ENCODE measurements around the gene AADACL4. TPM values are rescaled to one million over a fixed set of nuclear protein-coding genes. Genes with fewer than 3 reads are reported as not detected.

The AADACL4 gene
- polyA plus RNA-seq, 1 donor from 2014 or later: not detected

- H4K20me1 ChIP-seq (ENCODE audit: insufficient read depth): no peaks in the 10 kb centered on the region
- H3K79me2 ChIP-seq (replicated peaks; ENCODE audit: insufficient read depth, low read length): no peaks in the 10 kb centered on the region
- H3K9ac ChIP-seq (ENCODE audit: low read length): no peak overlapping the region
- no peak overlapping the region for H3K4me3 ChIP-seq (ENCODE audit: low read length)
- H3K9me3 ChIP-seq (ENCODE audit: low read length): no peaks in the 10 kb centered on the region
- H3K36me3 ChIP-seq (ENCODE audit: insufficient read depth, low read length): no peaks in the 10 kb centered on the region
- H3K27me3 ChIP-seq (ENCODE audit: insufficient read depth, low read depth, low read length): no peaks in the 10 kb centered on the region
- no peaks in the 10 kb centered on the region for H3K9me2 ChIP-seq (ENCODE audit: insufficient read depth, low read length)
- TF ChIP-seq RAD21 (conservative IDR thresholded peaks at IDR 0.05) (no peak), SMC3 (conservative IDR thresholded peaks at IDR 0.05; ENCODE audit: poor library complexity) (no peak), EZH2 (IDR thresholded peaks at IDR 0.05; ENCODE audit: borderline replicate concordance, insufficient read depth, low read length, poor library complexity, severe bottlenecking) (no peak), POLR2AphosphoS5 (IDR thresholded peaks at IDR 0.05) (no peak), REST (IDR thresholded peaks at IDR 0.05; ENCODE audit: borderline replicate concordance) (no peak), EP300 (conservative IDR thresholded peaks at IDR 0.05; ENCODE audit: poor library complexity, severe bottlenecking) (no peak), MXI1 (conservative IDR thresholded peaks at IDR 0.05; ENCODE audit: poor library complexity, severe bottlenecking) (no peak)
- TF ChIP-seq, protein P1, sequence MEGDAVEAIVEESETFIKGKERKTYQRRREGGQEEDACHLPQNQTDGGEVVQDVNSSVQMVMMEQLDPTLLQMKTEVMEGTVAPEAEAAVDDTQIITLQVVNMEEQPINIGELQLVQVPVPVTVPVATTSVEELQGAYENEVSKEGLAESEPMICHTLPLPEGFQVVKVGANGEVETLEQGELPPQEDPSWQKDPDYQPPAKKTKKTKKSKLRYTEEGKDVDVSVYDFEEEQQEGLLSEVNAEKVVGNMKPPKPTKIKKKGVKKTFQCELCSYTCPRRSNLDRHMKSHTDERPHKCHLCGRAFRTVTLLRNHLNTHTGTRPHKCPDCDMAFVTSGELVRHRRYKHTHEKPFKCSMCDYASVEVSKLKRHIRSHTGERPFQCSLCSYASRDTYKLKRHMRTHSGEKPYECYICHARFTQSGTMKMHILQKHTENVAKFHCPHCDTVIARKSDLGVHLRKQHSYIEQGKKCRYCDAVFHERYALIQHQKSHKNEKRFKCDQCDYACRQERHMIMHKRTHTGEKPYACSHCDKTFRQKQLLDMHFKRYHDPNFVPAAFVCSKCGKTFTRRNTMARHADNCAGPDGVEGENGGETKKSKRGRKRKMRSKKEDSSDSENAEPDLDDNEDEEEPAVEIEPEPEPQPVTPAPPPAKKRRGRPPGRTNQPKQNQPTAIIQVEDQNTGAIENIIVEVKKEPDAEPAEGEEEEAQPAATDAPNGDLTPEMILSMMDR (IDR thresholded peaks at IDR 0.05; ENCODE audit: poor library complexity, severe bottlenecking): no peak
- H3K4me2 ChIP-seq (ENCODE audit: low read length): no peak overlapping the region
- H2AFZ ChIP-seq (ENCODE audit: low read depth, low read length): no peak overlapping the region
- no peak overlapping the region for H3K27ac ChIP-seq (ENCODE audit: low read length)
- no peaks in the 10 kb centered on the region for H3F3A ChIP-seq (ENCODE audit: insufficient read depth, low read length, poor library complexity, severe bottlenecking)
These were observed 64.7 kb downstream of the AADACL4 start for GRCh38 chr1:12708396-12709090.

DNA sequence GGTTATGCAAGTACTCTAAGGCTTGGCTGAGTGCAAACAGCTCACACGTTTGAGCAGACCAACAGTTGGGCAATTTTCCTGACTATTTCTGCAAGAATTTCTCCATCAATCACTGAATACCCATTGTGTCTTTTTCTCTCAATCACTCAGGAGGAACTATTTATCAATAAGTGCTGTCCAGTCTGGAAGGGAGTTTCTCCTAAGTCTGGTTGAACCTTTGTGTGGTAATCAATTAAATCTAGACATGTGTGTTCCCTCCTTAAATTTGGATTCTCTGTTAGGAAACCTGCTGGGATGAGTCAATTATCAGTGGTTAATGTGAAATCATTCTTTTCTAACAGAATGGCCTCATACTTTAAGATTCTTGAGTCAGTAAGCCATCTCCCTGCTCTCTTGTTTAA is 65.2 kb downstream of the AADACL4 start:
- H3K27ac ChIP-seq (ENCODE audit: low read length): no peak overlapping the region
- H3K79me2 ChIP-seq (replicated peaks; ENCODE audit: insufficient read depth, low read length): no peaks in the 10 kb centered on the region
- H3K9me3 ChIP-seq (ENCODE audit: low read length): no peaks in the 10 kb centered on the region
- H3K4me3 ChIP-seq (ENCODE audit: low read length): no peak overlapping the region
- TF ChIP-seq TAF1 (IDR thresholded peaks at IDR 0.05; ENCODE audit: low read depth): no peak
- no peak for TF ChIP-seq EP300 (conservative IDR thresholded peaks at IDR 0.05; ENCODE audit: poor library complexity, severe bottlenecking)
- TF ChIP-seq SMC3 (conservative IDR thresholded peaks at IDR 0.05; ENCODE audit: poor library complexity): no peak
- TF ChIP-seq EZH2 (IDR thresholded peaks at IDR 0.05; ENCODE audit: borderline replicate concordance, insufficient read depth, low read length, poor library complexity, severe bottlenecking): no peak
- TF ChIP-seq REST (IDR thresholded peaks at IDR 0.05; ENCODE audit: borderline replicate concordance): no peak
- no peak for TF ChIP-seq RAD21 (conservative IDR thresholded peaks at IDR 0.05)
- TF ChIP-seq, protein P1 (IDR thresholded peaks at IDR 0.05; ENCODE audit: poor library complexity, severe bottlenecking): no peak
- TF ChIP-seq POLR2AphosphoS5 (IDR thresholded peaks at IDR 0.05): no peak
- TF ChIP-seq MXI1 (conservative IDR thresholded peaks at IDR 0.05; ENCODE audit: poor library complexity, severe bottlenecking): no peak
- no peaks in the 10 kb centered on the region for H3K9me2 ChIP-seq (ENCODE audit: insufficient read depth, low read length)
- H4K20me1 ChIP-seq (ENCODE audit: insufficient read depth): no peaks in the 10 kb centered on the region
- H2AFZ ChIP-seq (ENCODE audit: low read depth, low read length): no peak overlapping the region
- no peaks in the 10 kb centered on the region for H3K27me3 ChIP-seq (ENCODE audit: insufficient read depth, low read depth, low read length)
- H3K9ac ChIP-seq (ENCODE audit: low read length): no peak overlapping the region
- no peak overlapping the region for H3K4me2 ChIP-seq (ENCODE audit: low read length)
- no peaks in the 10 kb centered on the region for H3K36me3 ChIP-seq (ENCODE audit: insufficient read depth, low read length)
- no peaks in the 10 kb centered on the region for H3F3A ChIP-seq (ENCODE audit: insufficient read depth, low read length, poor library complexity, severe bottlenecking)
